ENCODE results near the gene CHST1. TPM values are rescaled to one million over a fixed set of nuclear protein-coding genes. Genes with fewer than 3 reads are reported as not detected.

Gene CHST1
- total RNA-seq, 1 donor from 2014 or later = 0.11 TPM

DNA sequence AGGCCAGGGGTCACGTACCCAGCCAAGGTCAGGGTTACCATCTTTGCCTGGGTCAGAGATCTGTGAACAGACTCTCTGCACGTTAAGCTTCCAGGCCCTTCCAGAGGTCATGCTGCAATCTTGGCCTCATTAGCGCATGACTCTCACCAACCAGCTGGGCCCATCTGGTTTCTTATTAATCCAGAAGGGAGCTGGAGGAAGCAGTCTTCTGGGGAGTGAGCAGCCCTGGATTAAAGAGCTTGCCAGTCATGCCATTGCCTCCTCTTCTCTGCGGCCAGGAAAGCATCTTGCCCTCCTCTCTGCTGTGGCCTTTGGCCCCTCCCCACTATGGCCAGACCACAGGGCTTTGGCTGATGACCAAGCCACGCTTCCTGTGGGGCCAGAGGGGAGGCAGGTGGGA is 57.4 kb downstream of the CHST1 start:
- intact Hi-C loops (cut with micrococcal nuclease) = no loop called here

DNA sequence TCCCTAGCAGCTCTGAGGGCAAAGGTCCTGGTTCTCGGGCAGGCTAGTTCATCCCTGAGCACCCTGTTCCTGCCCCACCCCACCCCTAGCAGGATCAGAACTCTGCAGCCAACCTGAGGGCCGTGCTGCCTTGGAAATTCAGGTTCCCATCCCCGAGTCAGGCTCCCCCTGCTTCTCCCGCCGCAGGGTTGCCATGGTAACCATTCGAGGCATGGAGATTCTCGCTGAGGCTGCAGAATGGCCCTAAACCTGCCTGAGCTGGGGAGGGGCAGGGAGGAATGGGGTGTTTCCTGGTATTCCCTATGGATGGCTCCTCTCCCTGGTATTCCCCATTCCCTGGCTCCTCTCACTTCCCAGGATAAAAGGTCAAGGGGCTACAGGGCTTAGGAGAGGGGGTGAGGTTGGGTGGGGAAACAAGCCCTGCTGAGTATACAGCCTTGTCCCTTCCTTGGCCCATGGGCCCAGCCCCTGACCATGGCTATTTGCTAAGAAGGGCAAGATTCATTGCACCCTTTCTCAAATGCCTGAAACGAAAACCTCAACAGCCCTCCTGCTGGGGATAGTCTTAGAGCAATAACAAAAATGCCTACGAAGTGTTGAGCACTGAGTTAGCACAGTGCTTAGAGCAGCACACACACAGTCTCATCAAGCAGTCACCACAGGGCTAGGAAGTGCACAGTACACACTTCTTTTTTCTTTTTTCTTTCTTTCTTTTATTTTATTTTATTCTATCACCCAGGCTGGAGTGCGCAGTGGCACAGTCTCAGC is 58.7 kb downstream of the CHST1 start:
- intact Hi-C loops (cut with micrococcal nuclease) = no loop called here

DNA sequence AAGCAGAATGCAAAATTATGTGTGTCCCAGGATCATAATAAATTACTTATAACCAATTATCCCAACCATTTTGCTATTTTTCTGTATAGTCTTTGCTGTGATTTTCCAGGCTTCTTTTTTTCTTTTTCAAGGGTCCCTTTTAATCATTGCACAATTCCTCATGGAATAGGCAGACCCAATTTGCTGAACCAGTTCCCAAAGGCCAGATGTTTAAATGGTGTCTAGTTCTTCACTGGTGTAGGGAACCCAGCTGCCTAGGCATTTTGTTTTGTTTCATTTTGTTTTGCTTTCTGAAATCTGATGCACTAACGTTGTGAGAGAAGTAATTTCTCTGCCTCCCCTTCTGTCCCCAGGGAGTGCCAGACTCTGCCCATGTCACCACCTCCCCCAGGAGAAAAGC is 60.4 kb downstream of the CHST1 start:
- intact Hi-C loops (cut with micrococcal nuclease) = no loop called here

DNA sequence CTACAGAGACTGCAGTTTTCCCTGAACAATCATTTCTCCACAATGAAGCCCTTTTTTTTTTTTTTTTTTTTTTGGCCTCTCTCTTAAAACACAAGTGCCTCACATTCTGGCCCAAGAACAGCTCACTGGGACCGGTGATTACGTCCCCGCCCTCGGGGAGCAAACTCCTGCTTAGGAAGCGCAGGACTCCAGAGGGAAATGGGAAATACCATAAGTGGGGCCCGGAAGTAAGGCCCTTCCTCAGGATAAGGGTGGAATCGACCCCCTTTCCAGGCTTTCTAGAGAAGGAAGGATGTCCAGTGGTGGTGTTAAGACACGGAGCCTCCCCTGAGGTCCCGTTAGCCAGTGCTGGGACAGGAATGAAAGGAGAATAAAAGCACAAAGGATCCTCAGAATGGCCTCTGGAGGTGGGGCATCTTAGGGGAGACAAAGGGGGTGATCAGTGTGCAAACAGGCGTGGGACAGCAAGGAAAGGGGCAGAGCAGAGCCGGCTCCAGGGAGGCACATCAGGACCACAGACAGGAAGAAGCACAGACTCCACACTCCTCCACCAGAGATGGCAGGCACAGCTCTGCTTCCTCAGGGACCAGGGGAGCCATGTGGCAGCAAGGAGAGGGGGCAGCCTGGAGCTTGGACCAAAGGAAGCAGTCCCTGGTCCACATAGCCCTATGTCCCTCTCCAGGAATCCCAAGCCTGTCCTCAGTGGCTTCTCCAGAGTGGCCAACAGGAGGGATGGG is 61.3 kb downstream of the CHST1 start:
- intact Hi-C loops (cut with micrococcal nuclease) = no loop called here

DNA sequence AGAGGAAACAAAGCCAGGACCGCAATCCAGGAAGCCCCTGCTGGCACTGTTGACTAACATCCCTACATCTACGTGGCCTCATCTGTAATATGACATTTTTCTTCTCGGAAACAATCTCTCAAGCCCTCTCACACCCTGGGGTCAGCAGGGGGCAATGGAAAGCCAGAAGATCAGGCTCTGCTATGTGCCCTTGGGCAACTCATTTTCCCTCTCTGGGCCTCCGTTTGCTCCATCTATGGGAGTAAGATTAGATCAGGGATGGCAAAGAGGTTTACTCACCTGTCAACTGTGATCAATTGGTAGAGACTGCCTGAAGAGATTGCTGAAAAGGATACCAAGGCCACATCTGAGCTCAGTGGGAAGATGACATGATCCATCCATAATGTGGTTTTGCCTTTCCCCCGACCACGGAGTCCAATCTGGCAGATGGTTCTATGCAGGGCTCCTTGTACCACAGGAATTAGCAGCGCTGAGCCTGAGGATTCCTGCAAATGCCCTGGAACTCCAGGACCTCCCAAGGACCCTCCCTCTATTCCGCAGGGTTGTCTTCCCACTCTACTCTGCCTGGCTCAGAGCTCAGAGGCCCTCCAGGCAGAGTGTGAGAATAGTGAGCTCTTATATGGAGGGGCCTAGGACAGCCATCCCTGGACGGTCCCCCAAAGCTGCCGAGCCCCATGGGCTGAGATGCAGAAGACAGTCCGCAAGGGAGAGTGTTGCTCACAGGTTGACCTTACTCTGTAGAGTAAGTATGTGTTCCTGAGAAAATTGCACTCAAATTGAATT is 66.1 kb downstream of the CHST1 start:
- intact Hi-C loops (cut with micrococcal nuclease) = no loop called here

Other genes starting within 250 kb of the CHST1 start
- gene SLC35C1, start 139.5 kb upstream of the CHST1 start, total RNA-seq = 21.7 and 22.5 TPM in 2 replicates
- gene CRY2, start 181.9 kb upstream of the CHST1 start, total RNA-seq = 26.8 and 29.4 TPM in 2 replicates
- gene MAPK8IP1, start 220.0 kb upstream of the CHST1 start, total RNA-seq = 0.66 and 0.80 TPM in 2 replicates
- 2.4 and 4.4 TPM in 2 replicates for gene FREY1, start 241.6 kb upstream of the CHST1 start, total RNA-seq